ENCODE measurements around the gene PIGT. TPM values are rescaled to one million over a fixed set of nuclear protein-coding genes. Genes with fewer than 3 reads are reported as not detected.

Gene PIGT
- total and polyA plus RNA-seq, 2 of the 13 experiments (the other 11 are each of a cell fraction or from before 2014, with no cell fraction given): 65.9 to 74.1 TPM

DNA sequence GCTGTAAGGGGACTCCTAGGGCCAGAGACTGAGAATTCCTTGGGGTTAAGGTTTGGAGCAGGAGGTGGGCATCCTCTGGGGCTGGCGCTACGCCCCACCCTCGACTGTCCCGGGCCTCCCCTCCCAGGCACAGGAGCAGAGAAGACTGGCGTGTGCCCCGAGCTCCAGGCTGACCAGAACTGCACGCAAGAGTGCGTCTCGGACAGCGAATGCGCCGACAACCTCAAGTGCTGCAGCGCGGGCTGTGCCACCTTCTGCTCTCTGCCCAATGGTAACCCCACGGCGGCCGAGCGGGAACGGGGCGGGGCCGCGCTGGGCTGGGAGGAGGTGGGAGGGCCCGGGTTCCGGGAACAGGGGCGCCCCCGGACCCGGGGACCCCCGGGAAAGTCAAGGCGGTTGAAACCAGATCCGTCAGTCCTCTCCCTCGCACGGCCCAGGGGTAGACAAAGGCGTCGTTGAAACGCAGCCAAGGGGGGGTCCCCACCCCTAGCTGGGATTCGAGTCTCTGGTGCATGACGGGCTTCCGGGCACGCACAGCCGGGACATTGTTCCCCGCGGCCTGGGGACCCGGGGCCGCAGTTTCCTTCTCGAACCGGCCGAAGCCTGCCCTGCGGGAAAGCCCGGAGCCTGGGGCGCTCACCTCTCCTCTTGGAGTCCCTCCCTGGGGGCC lies 54.5 kb downstream of the PIGT start (continued):
- TF ChIP-seq SUZ12 (IDR thresholded peaks at IDR 0.05; ENCODE audit: low read depth, low read length) (no peak), ZNF724P (CRISPR knock-in tag; IDR thresholded peaks at IDR 0.05; ENCODE audit: borderline replicate concordance) (no peak), ARNT2 (CRISPR knock-in tag; IDR thresholded peaks at IDR 0.05; ENCODE audit: low read depth) (no peak), ZNF263 (CRISPR knock-in tag; IDR thresholded peaks at IDR 0.05) (no peak), PTBP1 (IDR thresholded peaks at IDR 0.05; ENCODE audit: low read depth, low read length, poor library complexity, severe bottlenecking) (no peak), U2AF2 (IDR thresholded peaks at IDR 0.05; ENCODE audit: low read depth, low read length) (no peak), ARNT (IDR thresholded peaks at IDR 0.05) (no peak), STAG1 (CRISPR knock-in tag; IDR thresholded peaks at IDR 0.05) (no peak), ARID4A (CRISPR knock-in tag; IDR thresholded peaks at IDR 0.05; ENCODE audit: borderline replicate concordance) (peak; percentile 17; the same call in 1 of the 2 replicates), ZBTB4 (CRISPR knock-in tag; IDR thresholded peaks at IDR 0.05; ENCODE audit: borderline replicate concordance) (no peak), POLR2G (IDR thresholded peaks at IDR 0.05; ENCODE audit: low read depth, low read length) (no peak), ZNF549 (CRISPR knock-in tag; IDR thresholded peaks at IDR 0.05) (no peak), ZNF766 (CRISPR knock-in tag; IDR thresholded peaks at IDR 0.05; ENCODE audit: borderline replicate concordance) (no peak), ZNF101 (CRISPR knock-in tag; IDR thresholded peaks at IDR 0.05; ENCODE audit: borderline replicate concordance, low read depth) (no peak), ZNF292 (CRISPR knock-in tag; IDR thresholded peaks at IDR 0.05; ENCODE audit: borderline replicate concordance, low read depth) (no peak), GLI4 (CRISPR knock-in tag; IDR thresholded peaks at IDR 0.05; ENCODE audit: borderline replicate concordance) (no peak)
- TF ChIP-seq, protein P1, sequence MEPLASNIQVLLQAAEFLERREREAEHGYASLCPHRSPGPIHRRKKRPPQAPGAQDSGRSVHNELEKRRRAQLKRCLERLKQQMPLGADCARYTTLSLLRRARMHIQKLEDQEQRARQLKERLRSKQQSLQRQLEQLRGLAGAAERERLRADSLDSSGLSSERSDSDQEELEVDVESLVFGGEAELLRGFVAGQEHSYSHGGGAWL (CRISPR knock-in tag; IDR thresholded peaks at IDR 0.05): no peak
- TF ChIP-seq, protein P2, sequence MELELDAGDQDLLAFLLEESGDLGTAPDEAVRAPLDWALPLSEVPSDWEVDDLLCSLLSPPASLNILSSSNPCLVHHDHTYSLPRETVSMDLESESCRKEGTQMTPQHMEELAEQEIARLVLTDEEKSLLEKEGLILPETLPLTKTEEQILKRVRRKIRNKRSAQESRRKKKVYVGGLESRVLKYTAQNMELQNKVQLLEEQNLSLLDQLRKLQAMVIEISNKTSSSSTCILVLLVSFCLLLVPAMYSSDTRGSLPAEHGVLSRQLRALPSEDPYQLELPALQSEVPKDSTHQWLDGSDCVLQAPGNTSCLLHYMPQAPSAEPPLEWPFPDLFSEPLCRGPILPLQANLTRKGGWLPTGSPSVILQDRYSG (CRISPR knock-in tag; IDR thresholded peaks at IDR 0.05): no peak

Measured in HepG2 (cell line).